Measurements from ENCODE around the gene ACTN4.

The ACTN4 gene

DNA sequence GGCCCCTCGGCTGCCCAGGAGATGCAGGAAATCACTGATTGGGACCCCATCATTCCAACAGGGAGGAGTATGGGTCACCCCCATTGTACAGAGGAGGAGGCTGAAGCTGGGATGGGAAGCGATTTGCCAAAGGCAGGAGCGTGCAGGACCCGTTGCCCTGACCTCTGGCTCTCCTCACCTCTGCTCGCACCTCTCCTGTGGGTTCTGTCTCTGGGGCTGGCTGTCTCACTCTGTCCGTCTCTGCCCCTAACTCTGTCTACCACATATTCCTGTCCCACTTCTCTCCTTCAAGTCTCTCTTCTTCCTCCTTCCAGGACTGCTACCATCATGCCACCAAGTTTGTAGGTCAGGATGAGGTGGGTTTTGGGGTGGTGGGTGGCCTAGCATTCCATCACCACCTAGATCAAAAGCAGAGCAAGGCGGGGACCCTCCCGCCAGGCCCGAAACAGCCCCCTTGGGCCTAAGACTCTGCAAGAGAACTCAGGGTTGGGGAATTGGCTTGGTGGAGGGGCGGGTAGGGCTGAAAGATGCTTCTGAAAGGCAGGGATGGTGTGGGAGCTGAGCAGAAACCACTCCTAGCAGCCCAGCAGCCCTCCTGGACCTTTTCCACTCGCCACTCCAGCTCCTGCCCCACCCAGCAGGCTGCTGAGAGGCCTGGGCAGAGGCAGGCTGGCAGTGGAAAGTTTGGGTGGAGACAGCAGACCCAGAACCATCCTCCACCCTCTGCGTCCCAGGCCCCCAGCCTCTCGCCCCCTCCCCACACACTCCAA is 126.9 kb downstream of the ACTN4 start:
- DNase-seq, result no peak

GRCh38 chr19:38778733-38779132 is 131.3 kb downstream of the ACTN4 start:
- no peak for DNase-seq

- DNase-seq, result no peak
These were observed 133.0 kb downstream of the ACTN4 start for GRCh38 chr19:38780443-38780842.

DNA sequence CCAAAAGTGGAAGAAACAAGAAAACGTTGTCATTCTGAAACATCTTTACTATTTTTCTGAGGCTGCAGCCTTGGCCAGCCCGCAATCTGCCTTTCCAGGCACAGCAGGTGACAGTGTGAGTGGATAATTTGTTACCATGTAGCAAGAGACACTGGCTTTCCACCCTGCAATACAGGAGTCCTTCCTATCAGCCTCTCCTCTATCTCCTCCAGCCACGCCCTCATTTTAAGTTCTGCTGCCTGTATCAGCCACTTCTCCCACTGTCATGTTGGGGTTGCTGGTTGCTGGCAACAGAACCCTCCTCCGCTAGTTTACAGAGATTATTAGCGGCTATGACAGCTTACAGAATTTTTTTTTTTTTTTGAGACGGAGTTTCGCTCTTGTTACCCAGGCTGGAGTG is 133.6 kb downstream of the ACTN4 start:
- no peak for DNase-seq
